Ectodermal cell (in vitro differentiated cells): ENCODE results near the gene TBC1D22A.

Source experiments
- H3K27ac ChIP-seq: 2 replicates; pipeline ENCODE4 v1.7.0; 2013; ENCODE audit warnings: mild to moderate bottlenecking, low read depth, low read length; ENCODE audit not compliant: insufficient read depth, poor library complexity, severe bottlenecking
- H3K27me3 ChIP-seq: 2 replicates; pipeline ENCODE4 v1.7.0; 2013; ENCODE audit warnings: mild to moderate bottlenecking, low read length; ENCODE audit not compliant: insufficient read depth, control insufficient read depth, poor library complexity, severe bottlenecking
- H3K36me3 ChIP-seq: one replicate; pipeline ENCODE4 v1.7.0; 2013; ENCODE audit warnings: low read length; ENCODE audit not compliant: control insufficient read depth, insufficient read depth
- H3K4me1 ChIP-seq: one replicate; pipeline ENCODE4 v1.7.0; 2013; ENCODE audit warnings: low read length; ENCODE audit not compliant: control insufficient read depth, insufficient read depth
- H3K4me3 ChIP-seq: 2 replicates; pipeline ENCODE4 v1.7.0; 2013; ENCODE audit warnings: low read depth, low read length, control low read depth; ENCODE audit not compliant: insufficient read depth
- H3K9me3 ChIP-seq: 2 replicates; pipeline ENCODE4 v1.7.0; 2013; ENCODE audit warnings: mild to moderate bottlenecking, low read length, moderate library complexity; ENCODE audit not compliant: control insufficient read depth
- WGBS, 2 experiments: methylation state at CpG; one replicate each; pipeline ENCODE4 v1.1.7; 2013; ENCODE audit warnings: missing lambda C conversion rate in 2 of 2; 5-methylcytosine and 5-hydroxymethylcytosine counted together

Gene TBC1D22A

DNA sequence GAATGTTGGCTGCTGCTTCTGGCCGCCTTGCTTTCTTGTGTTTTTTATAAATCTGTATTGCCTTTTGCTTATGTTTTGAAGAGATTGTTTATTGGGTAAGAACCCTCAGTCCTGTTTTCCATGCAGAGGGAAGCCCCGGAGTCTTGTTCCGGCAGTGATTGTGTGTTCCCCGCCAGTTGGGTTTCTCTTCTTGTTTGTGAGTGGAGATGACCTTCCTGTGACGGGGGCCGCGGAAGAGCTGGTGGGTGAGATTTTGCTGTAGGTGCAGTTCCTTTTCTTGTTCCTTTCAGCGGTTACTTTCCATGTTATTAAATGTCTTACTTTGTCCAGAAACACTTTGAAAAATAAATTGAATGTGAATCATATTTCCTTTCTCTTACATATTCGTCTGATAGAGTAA is 8.3 kb downstream of the TBC1D22A start:
- WGBS, 2 experiments: 95 to 97% methylated on average over 5 to 8 of the region's 9 CpGs

DNA sequence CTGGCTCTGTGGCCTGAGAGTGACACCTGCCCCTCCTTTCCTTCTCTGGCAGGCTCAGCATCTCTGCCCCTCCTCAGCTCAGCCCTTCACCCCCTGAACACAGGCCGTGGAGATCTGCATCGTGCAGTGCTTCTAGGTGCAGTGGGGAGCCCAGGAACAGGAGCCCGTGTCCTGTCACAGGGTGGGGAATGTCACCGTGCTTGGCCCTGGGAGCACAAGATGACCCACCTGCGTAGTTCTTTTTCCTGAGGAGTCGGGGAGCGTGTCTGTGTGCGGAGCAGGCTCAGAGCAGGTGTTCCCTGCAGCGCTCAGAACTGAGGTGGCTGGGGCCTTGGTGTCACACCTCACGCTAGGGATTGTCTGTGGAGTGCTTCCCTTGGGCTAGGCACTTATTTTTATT is 10.6 kb downstream of the TBC1D22A start:
- no peaks in the 10 kb centered on the region for H3K9me3 ChIP-seq
- no peak overlapping the region for H3K4me3 ChIP-seq
- H3K27me3 ChIP-seq: no peaks in the 10 kb centered on the region
- no peak overlapping the region for H3K27ac ChIP-seq
- WGBS, 2 experiments: 94% methylated on average over 10 of the region's 10 CpGs
- H3K36me3 ChIP-seq: no peaks in the 10 kb centered on the region
- peaks cover 4% of the 10 kb centered on the region for H3K4me1 ChIP-seq

More for the DNA sequence above, 8.3 kb downstream of the TBC1D22A start:
- Histone ChIP-seq H3K4me1 (peaks cover 4% of the 10 kb centered on the region), H3K4me3 (no peak overlapping the region), H3K27ac (no peak overlapping the region), H3K9me3 (no peaks in the 10 kb centered on the region), H3K36me3 (no peaks in the 10 kb centered on the region), H3K27me3 (no peaks in the 10 kb centered on the region)

GRCh38 chr22:46774253-46774979 is 12.0 kb downstream of the TBC1D22A start:
- Histone ChIP-seq H3K36me3 (no peaks in the 10 kb centered on the region), H3K4me1 (peaks cover 4% of the 10 kb centered on the region), H3K27ac (no peak overlapping the region), H3K4me3 (no peak overlapping the region), H3K27me3 (no peaks in the 10 kb centered on the region), H3K9me3 (no peaks in the 10 kb centered on the region)
- WGBS, 2 experiments: 86 to 88% methylated on average over 24 of the region's 24 CpGs

GRCh38 chr22:46774980-46775849 is 12.8 kb downstream of the TBC1D22A start:
- Histone ChIP-seq H3K9me3 (no peaks in the 10 kb centered on the region), H3K36me3 (no peaks in the 10 kb centered on the region), H3K27ac (no peak overlapping the region), H3K27me3 (no peaks in the 10 kb centered on the region), H3K4me3 (no peak overlapping the region), H3K4me1 (peaks cover 4% of the 10 kb centered on the region)
- 91% methylated on average over 20 of the region's 20 CpGs for WGBS, 2 experiments

- Histone ChIP-seq H3K4me1 (peaks cover 4% of the 10 kb centered on the region), H3K9me3 (no peaks in the 10 kb centered on the region), H3K36me3 (no peaks in the 10 kb centered on the region), H3K27me3 (no peaks in the 10 kb centered on the region), H3K27ac (no peak overlapping the region), H3K4me3 (no peak overlapping the region)
- 93 to 94% methylated on average over 22 of the region's 22 CpGs for WGBS, 2 experiments
Measured at GRCh38 chr22:46775850-46776826, 13.7 kb downstream of the TBC1D22A start.

DNA sequence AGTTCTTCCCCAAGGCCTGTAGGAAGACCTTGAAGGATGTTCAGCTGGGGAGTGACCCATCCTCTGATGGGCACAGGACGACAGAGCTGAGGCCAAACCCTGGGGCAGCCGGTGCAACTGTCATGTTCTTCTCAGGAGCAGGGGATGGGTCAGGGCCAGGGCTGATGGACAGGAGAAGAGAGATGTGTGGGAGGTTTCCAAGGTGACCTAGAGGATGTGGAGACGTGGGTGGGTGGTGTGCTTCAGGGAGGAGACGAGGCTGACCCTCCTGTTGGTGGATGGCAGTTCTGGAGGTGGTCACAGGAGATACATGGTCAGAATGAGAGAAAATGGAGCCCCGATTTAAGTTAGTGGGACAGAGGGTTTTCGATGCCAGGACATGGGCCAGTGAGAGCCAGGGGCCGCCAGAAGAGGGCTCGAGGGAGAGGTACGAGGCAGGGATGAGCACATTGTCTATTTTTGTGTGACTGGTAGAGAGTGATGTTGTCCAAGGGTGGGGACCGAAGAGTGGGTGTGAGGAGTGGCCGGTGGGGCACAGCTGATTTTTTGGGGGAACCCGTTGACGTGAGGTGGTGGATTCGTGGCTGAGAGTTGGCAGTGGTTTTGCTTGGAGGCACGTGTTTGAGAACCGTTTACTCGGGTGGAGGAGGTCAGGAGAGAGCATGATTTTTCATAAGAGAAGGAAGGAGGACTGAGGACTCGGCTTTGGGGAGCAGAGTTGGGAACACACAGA is 14.6 kb downstream of the TBC1D22A start:
- H3K4me3 ChIP-seq: no peak overlapping the region
- H3K9me3 ChIP-seq: no peaks in the 10 kb centered on the region
- H3K36me3 ChIP-seq: no peaks in the 10 kb centered on the region
- peaks cover 4% of the 10 kb centered on the region for H3K4me1 ChIP-seq
- H3K27ac ChIP-seq: no peak overlapping the region
- H3K27me3 ChIP-seq: no peaks in the 10 kb centered on the region
- WGBS, 2 experiments: 92% methylated on average over 18 of the region's 18 CpGs

DNA sequence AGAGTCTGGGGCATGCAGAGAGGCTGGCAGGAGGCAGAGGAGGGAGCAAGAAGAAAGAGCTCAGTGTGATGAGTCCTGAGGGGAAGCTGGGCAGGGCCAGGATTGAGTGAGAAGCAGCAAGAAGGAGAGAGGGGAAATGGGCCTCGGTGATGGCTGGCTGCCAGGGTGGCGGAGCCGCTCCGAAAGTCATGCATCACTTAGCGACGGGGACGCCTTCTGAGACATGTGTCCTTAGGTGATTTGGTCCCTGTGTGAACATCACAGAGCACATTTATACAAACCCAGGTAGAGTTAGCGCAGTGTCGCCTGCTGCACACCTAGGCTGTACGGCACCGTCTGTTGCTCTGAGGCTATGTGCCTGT is 15.1 kb downstream of the TBC1D22A start:
- no peak overlapping the region for H3K4me3 ChIP-seq
- no peak overlapping the region for H3K27ac ChIP-seq
- H3K36me3 ChIP-seq: no peaks in the 10 kb centered on the region
- 93 to 95% methylated on average over 11 of the region's 11 CpGs for WGBS, 2 experiments
- no peaks in the 10 kb centered on the region for H3K9me3 ChIP-seq
- H3K4me1 ChIP-seq: peaks cover 4% of the 10 kb centered on the region
- H3K27me3 ChIP-seq: no peaks in the 10 kb centered on the region

DNA sequence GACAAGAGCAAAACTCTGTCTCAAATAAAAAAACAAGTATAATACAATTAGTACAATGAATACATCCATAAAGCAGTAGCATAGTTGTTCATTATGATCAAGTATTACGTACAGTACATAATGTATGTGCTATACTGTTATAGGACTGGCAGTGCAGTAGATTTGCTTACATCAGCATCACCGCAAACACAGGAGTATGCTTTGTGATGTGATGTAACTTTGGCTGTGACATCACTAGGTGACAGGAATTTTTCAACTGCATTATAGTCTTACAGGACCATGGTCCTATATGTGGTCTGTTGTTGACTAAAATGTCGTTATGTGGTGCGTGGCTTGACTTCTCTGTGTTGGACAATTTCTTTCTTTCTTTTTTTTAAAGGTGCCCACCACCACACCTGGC is 16.6 kb downstream of the TBC1D22A start:
- Histone ChIP-seq H3K36me3 (no peaks in the 10 kb centered on the region), H3K9me3 (no peaks in the 10 kb centered on the region), H3K4me3 (no peak overlapping the region), H3K27ac (no peak overlapping the region), H3K4me1 (peaks cover 1% of the 10 kb centered on the region), H3K27me3 (no peaks in the 10 kb centered on the region)
- WGBS, 2 experiments: 97 to 100% methylated on average over 4 of the region's 4 CpGs

GRCh38 chr22:46779651-46780050 is 17.2 kb downstream of the TBC1D22A start:
- Histone ChIP-seq H3K36me3 (no peaks in the 10 kb centered on the region), H3K4me3 (no peak overlapping the region), H3K4me1 (no peaks in the 10 kb centered on the region), H3K27ac (no peak overlapping the region), H3K9me3 (no peaks in the 10 kb centered on the region), H3K27me3 (no peaks in the 10 kb centered on the region)
- WGBS, 2 experiments: 94 to 96% methylated on average over 9 of the region's 9 CpGs
